Esophagus (tissue), 2 donors: ENCODE data around the gene NFKB2. TPM values are rescaled to one million over a fixed set of nuclear protein-coding genes. Genes with fewer than 3 reads are reported as not detected.

Experiments
- H3K27ac ChIP-seq, 2 donors: one replicate each; pipeline ENCODE4 v1.5.1; 2013; ENCODE audit warnings: low read depth in 2 of 2, mild to moderate bottlenecking in 2 of 2, inconsistent platforms in 1 of 2, low read length in 1 of 2, moderate library complexity in 1 of 2
- H3K27me3 ChIP-seq, 2 donors: one replicate each; pipeline ENCODE4 v1.6.1; 2013; ENCODE audit warnings: low read length in 2 of 2, control low read depth in 1 of 2, mild to moderate bottlenecking in 1 of 2; ENCODE audit not compliant: insufficient read depth in 2 of 2, control insufficient read depth in 1 of 2
- H3K36me3 ChIP-seq, 2 donors: one replicate each; pipeline ENCODE4 v1.6.1; 2013; ENCODE audit warnings: low read length in 1 of 2; ENCODE audit not compliant: control insufficient read depth in 2 of 2, insufficient read depth in 2 of 2
- H3K4me1 ChIP-seq, 2 donors: one replicate each; pipeline ENCODE4 v1.6.1; 2013; ENCODE audit warnings: low read length in 1 of 2; ENCODE audit not compliant: control insufficient read depth in 2 of 2, insufficient read depth in 2 of 2
- H3K4me3 ChIP-seq, 2 donors: one replicate each; pipeline ENCODE4 v1.5.1; 2013; ENCODE audit warnings: low read length in 2 of 2, mild to moderate bottlenecking in 2 of 2, low read depth in 1 of 2, moderate library complexity in 1 of 2
- H3K9me3 ChIP-seq, 2 donors: one replicate each; pipeline ENCODE4 v1.6.1; 2013; ENCODE audit warnings: mild to moderate bottlenecking in 2 of 2, low read depth in 1 of 2, low read length in 1 of 2, moderate library complexity in 1 of 2; ENCODE audit not compliant: control insufficient read depth in 2 of 2, insufficient read depth in 1 of 2
- WGBS, 2 donors: extraction: QIAGEN DNeasy Blood & Tissue Kit; methylation state at CpG; one replicate each; pipeline ENCODE4 v1.1.7; 2013; 5-methylcytosine and 5-hydroxymethylcytosine counted together
- polyA plus RNA-seq, 2 donors: library from polyadenylated mRNA; stranded (reverse); fragments of 200-250 nt; gene quantifications; one replicate each; pipeline ENCODE4 v1.2.3, GENCODE V29; 2013
- donor health status: healthy with polysubstance abuse.
- donor health status: Bipolar disorder and iron deficiency.

Gene NFKB2
- polyA plus RNA-seq, 2 donors, result 11.4 to 22.6 TPM

DNA sequence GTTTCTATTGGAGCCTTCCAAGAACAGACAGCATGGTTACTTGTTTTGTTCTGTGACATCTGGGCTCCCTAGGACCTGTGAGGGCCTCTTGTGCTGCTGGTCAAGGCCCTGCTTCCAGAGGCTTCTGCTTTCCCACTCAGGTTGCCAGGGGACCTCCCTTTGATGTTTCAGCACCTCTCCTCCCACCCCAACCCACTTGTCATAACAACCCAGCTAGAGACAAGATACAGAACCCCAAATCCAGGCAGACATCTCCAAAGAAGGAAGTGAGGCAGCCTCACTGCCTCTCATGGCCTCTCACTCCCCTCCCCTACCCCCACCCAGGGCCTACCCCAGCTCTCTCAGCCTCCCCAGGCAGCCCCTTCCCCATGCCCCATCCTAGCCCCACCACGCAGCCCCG, 11.3 kb downstream of the NFKB2 start:
- no peak overlapping the region for H3K27ac ChIP-seq
- H3K9me3 ChIP-seq, result no peaks in the 10 kb centered on the region
- H3K4me3 ChIP-seq, result no peak overlapping the region
- whole genome bisulfite sequencing, 2 donors, result 87 to 90% methylated on average over 2 of the region's 2 CpGs
- peaks cover 7 to 20% of the 10 kb centered on the region in 2 donors for H3K4me1 ChIP-seq
- H3K36me3 ChIP-seq, result peaks cover 0 to 2% of the 10 kb centered on the region in 2 donors
- H3K27me3 ChIP-seq, result peaks cover 0 to 20% of the 10 kb centered on the region in 2 donors

DNA sequence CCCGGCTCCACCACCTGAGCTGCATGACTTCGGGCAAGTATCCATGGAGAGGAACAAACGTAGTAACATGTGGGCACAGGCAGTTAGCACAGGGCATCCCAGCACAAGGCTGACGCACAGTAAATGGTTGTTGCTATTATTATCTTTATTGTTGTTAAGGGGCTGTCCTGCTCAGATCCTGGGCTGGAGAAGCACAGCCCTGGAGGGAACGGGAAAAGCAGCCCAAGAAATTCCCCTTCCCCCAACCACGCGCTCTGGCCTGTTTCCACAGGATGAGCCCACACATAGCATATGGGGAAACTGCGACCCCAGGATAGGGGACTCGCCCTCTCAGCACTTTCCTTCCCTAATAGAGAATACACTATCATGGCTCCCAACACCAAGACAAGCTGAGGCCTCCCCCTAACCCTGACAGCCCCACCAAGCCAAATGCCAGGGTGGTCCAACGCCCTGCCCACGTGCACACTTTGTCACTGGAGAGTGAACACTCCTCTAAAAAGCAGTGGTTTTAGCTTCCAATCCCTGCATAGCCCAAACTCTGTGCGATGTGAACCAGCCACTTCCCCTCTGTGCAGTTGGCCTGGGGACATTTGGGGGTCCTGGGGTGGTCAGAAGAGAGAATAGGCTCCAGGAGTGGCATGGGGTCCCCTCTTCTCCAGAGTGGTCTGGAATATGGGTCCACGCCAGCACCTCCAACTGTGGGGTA, 12.1 kb downstream of the NFKB2 start:
- H3K27ac ChIP-seq, result no peak overlapping the region
- peaks cover 7 to 20% of the 10 kb centered on the region in 2 donors for H3K4me1 ChIP-seq
- peaks cover 0 to 20% of the 10 kb centered on the region in 2 donors for H3K27me3 ChIP-seq
- no peak overlapping the region for H3K4me3 ChIP-seq
- no peaks in the 10 kb centered on the region for H3K36me3 ChIP-seq
- peaks cover 0 to 3% of the 10 kb centered on the region in 2 donors for H3K9me3 ChIP-seq
- WGBS, 2 donors, result 69 to 81% methylated on average over 13 of the region's 13 CpGs

DNA sequence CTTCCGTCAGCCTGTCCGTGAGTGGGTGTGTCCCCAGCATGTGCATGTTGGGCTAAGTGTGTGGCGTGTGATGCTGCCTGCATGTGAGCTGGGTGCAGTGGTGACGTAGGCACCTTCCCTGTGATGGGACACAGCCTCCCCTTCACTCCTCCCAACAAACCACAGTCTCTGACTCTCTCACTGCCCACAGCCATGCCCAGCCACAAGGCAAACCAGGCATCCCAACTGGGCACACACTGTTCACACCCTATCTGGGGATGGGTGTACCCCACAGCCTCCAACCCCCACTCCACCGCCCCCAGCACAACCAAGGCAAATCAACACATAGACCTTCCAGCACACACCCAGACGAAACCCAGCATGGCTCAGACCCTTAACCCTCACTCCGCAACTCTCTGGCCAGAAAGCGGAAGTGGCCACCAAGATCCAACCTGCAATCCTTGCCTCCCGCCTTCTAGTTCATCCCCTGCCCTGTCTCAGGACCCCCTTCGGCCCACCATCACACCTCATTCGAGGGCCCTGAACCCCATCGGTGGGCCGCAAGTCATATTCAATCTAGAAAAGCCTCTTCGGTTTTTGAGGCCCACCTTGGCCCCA, 12.7 kb downstream of the NFKB2 start:
- no peak overlapping the region for H3K27ac ChIP-seq
- peaks cover 7 to 20% of the 10 kb centered on the region in 2 donors for H3K4me1 ChIP-seq
- H3K27me3 ChIP-seq, result peaks cover 0 to 20% of the 10 kb centered on the region in 2 donors
- H3K9me3 ChIP-seq, result peaks cover 0 to 3% of the 10 kb centered on the region in 2 donors
- 55 to 60% methylated on average over 13 to 14 of the region's 14 CpGs for WGBS, 2 donors
- no peaks in the 10 kb centered on the region for H3K36me3 ChIP-seq
- peak overlapping the region; percentile 38 to 58 for H3K4me3 ChIP-seq

DNA sequence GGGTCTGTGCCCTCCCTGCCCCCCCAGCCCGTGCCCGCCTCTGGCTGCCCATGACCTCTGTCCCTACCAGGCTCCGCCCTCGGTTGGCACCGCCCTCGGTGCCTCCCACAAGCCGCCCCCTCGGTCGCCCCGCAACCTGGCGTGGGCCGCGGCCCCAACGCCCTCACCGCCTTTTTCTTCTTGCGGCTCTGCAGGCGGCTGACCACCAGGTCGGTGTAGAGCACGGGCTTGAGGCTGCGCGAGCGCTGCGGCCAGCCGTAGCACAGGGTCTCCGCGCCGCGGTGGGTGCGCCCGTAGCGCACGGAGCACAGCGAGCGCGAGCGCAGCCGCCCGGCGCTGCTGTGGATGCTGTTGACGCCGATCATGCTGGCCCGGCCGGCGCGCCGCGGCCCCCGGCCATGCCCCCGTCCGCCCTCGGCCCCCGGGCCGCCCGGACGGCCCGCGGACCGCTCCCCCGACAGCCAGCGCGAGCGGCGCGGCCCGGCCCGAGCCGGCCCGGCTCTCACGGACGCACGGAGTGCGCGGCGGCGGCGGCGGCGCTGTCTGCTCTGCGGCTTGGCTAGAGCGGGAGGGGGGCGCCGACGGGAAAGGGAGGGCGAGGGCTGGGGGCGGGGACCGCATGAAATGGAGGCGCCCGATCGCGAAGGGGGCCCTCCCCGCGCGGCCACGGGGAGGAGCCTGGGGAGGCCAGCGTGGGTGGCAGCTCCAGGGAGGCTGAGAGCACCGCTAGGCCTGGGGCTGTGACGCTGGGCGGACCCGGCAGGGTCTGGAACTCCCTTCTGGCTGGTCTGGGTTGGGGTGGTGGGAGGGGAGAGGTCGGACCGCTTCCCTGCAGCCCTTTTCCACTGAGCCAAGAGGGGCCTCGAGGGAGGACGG, 13.5 kb downstream of the NFKB2 start:
- Histone ChIP-seq H3K4me3 (peak overlapping the region; percentile 38 to 58), H3K4me1 (peaks cover 7 to 20% of the 10 kb centered on the region in 2 donors), H3K9me3 (peaks cover 0 to 3% of the 10 kb centered on the region in 2 donors), H3K36me3 (no peaks in the 10 kb centered on the region), H3K27me3 (peaks cover 0 to 20% of the 10 kb centered on the region in 2 donors), H3K27ac (no peak overlapping the region)
- 1% methylated on average over 65 to 103 of the region's 103 CpGs for WGBS, 2 donors

DNA sequence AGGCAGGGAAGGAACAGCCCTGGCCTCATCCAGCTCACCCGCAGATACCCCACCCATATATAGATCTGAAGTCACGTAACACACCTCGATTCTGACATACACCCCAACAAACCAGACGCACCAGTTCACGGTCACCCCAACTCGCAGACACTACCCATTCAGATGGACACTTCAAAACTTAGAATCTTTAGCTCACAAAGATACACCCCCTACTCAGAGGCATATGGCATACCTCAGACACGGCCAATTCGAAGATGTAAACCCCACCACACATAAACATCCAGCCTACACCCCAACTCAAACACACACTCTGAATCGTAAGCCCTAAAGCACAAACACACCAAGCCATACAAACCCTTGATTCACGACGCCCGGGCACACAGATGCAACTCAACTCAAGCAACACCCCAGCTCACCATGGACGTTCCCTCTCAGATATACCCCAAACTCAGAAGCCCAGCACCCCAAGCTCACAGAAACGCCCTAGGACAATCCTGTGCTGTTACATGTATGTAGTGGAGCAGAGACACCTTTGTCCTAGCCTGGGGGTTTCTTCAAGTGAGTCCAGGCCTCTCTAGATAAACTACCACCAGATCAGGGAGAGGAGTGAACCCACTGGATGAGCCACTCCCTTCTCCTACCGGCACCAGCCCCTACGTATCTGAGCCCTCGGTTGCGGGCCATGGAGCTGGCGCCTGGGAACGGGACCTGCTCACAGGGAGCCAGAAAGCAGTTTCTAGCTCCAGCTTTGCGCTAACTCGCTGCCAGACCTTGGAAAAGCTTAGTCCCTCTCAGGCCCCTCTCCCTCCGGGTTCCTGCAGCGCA, 14.3 kb downstream of the NFKB2 start:
- H3K27ac ChIP-seq, result no peak overlapping the region
- peaks cover 0 to 3% of the 10 kb centered on the region in 2 donors for H3K9me3 ChIP-seq
- H3K36me3 ChIP-seq, result no peaks in the 10 kb centered on the region
- peaks cover 7 to 20% of the 10 kb centered on the region in 2 donors for H3K4me1 ChIP-seq
- peak overlapping the region; percentile 38 to 58 for H3K4me3 ChIP-seq
- 21 to 24% methylated on average over 24 of the region's 24 CpGs for WGBS, 2 donors
- peaks cover 0 to 20% of the 10 kb centered on the region in 2 donors for H3K27me3 ChIP-seq

DNA sequence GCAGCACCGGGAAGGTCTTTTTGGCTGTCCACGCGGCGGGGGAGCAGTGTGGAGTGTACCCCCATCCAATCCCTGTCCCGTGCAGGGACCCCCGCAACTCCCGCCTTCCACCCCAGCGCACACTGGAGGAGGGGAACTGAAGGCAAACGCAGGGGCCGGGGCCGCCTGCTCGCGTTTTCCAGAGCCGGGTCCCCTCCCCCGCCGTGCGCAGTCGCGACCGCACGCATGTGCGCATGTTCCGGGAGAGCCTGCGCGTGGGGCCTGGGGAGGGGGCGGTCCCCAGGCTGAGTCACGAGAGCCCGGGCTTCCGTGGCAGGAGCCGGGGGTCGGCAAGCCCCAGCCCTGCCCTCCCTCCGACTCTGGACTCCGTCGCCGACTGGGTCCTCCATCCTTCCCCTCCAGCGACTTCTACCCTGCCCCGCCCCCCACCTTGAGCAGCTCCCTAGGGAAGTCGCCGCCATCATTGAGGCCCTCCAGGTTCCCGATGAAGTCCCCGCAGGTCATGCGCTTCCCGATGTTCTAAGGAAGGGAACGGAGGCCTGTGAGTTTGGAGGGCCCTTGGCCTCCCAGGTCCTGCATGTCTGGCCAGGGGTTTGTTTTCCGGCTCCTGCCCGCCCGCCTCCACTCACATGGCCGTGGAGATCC, 15.0 kb downstream of the NFKB2 start:
- Histone ChIP-seq H3K9me3 (peaks cover 0 to 3% of the 10 kb centered on the region in 2 donors), H3K27me3 (peaks cover 0 to 20% of the 10 kb centered on the region in 2 donors), H3K36me3 (no peaks in the 10 kb centered on the region), H3K27ac (no peak overlapping the region), H3K4me3 (peak overlapping the region in 1 of 2 donors; percentile 22), H3K4me1 (peaks cover 7 to 20% of the 10 kb centered on the region in 2 donors)
- WGBS, 2 donors, result 3 to 4% methylated on average over 45 to 48 of the region's 48 CpGs

DNA sequence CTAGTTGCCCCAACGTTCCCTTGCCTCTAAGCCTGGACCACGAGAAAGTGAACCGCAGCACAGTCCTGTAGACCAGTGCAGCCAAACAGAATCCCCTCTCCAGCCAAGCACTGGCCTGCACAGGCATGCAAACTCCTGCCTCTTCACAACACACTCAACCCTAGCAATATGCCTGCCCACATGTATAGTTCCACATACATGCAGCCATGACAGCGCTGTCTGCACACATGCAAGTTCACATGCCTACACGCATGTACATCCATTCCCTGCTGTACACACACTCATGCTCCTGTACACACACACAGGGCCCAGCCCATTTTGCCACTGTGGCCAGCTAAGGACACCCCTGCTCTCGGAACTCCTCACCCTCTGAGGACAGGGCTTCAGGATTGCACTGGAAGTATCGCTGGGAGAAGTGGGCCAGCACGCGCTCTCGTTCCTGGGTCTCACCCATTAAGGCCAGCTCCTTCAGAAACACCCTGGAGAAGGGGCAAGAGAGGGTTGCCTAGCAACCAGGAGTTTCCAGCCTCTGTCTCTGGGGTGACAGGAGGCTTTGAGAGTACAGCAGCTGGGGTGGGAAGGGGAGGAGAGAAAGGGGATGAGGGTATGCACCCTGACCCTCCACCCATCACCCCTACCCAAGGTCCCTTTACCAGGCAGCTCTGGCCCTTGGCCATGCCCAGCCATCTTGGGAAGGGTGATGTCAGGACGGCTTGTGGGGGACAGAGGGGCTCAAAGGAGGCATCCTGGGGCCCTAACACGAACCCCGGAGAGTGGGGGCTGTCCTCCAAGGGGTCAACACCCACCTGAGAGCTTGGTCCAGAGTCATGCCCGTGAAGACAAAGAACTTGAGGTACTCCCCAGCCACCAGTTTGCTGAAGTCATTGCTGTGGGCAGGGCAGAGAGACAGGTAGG, 16.1 kb downstream of the NFKB2 start:
- H3K4me3 ChIP-seq, result no peak overlapping the region
- H3K9me3 ChIP-seq, result peaks cover 0 to 3% of the 10 kb centered on the region in 2 donors
- no peak overlapping the region for H3K27ac ChIP-seq
- peaks cover 7 to 20% of the 10 kb centered on the region in 2 donors for H3K4me1 ChIP-seq
- no peaks in the 10 kb centered on the region for H3K36me3 ChIP-seq
- H3K27me3 ChIP-seq, result peaks cover 0 to 20% of the 10 kb centered on the region in 2 donors
- WGBS, 2 donors, result 81% methylated on average over 14 of the region's 14 CpGs

DNA sequence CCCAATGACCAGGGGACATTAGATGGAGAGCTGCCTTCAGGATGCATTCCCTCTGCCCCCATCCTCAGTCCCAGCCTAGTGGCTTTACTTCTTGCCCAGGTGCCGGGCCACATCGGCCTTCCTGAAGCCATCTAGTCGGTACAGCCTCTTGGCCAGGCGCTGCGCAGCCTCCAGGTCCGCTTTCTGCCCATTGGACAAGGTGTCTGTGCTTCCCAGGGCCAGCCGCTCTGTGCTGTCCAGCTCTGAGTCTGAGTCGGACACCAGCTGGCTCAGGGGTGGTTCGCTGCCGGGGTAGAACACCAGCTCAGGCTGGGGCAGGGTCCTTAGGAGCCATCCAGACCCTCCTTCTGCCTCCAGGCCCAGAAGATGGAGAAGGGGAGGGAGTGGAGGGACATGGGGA, 16.8 kb downstream of the NFKB2 start:
- WGBS, 2 donors, result 86 to 88% methylated on average over 10 of the region's 10 CpGs
- H3K27me3 ChIP-seq, result peaks cover 0 to 20% of the 10 kb centered on the region in 2 donors
- no peak overlapping the region for H3K27ac ChIP-seq
- peaks cover 7 to 20% of the 10 kb centered on the region in 2 donors for H3K4me1 ChIP-seq
- peaks cover 0 to 3% of the 10 kb centered on the region in 2 donors for H3K9me3 ChIP-seq
- no peaks in the 10 kb centered on the region for H3K36me3 ChIP-seq
- H3K4me3 ChIP-seq, result no peak overlapping the region
